Lower leg skin (tissue), 4 donors: ENCODE data around the gene GALNT2. TPM values are rescaled to one million over a fixed set of nuclear protein-coding genes. Genes with fewer than 3 reads are reported as not detected.

ENCODE experiments used
- DNase-seq, 2 donors: peaks; one replicate each; pipeline ENCODE4 v3.0.0-alpha.2; 2019; ENCODE audit warnings: low spot score in 2 of 2
- H3K4me3 ChIP-seq: fragments of 200-600 bp; sonication (generic); 2 replicates; pipeline ENCODE4 v1.5.1; 2017; ENCODE audit warnings: mild to moderate bottlenecking, low read depth; ENCODE audit not compliant: poor library complexity, severe bottlenecking
- POLR2A ChIP-seq, 2 donors: fragments of 450-650 bp; IDR thresholded peaks; one replicate each; pipeline ENCODE4 v1.6.1; 2016 to 2017; ENCODE audit warnings: antibody characterized with exemption in 2 of 2, mild to moderate bottlenecking in 1 of 2, moderate library complexity in 1 of 2
- WGBS, 2 donors: methylation state at CpG; one replicate each; pipeline ENCODE4 v1.1.5; 2018; 5-methylcytosine and 5-hydroxymethylcytosine counted together
- intact Hi-C: fragments of 100-400 bp; cut with DNase I; formaldehyde crosslinking; loops from one replicate; pipeline ENCODE4 v1.15.0; 2023; ENCODE audit warnings: low total_unique reads
- total RNA-seq, 4 donors: library from RNA; depleted of rRNA; stranded (reverse); fragments of >200 nt; gene quantifications; one replicate each; pipeline ENCODE4 v1.1.0, GENCODE V29; 2016
- TF ChIP-seq, protein P1 (sequence below), 3 donors: fragments of 450-650 bp; IDR thresholded peaks; one replicate each; pipeline ENCODE4 v1.5.1; 2016; ENCODE audit warnings: antibody characterized with exemption in 3 of 3, mild to moderate bottlenecking in 3 of 3, moderate library complexity in 2 of 3

Gene GALNT2
- total RNA-seq, 4 donors from 2014 or later, result 11.0 to 31.0 (median 20.2) TPM

DNA sequence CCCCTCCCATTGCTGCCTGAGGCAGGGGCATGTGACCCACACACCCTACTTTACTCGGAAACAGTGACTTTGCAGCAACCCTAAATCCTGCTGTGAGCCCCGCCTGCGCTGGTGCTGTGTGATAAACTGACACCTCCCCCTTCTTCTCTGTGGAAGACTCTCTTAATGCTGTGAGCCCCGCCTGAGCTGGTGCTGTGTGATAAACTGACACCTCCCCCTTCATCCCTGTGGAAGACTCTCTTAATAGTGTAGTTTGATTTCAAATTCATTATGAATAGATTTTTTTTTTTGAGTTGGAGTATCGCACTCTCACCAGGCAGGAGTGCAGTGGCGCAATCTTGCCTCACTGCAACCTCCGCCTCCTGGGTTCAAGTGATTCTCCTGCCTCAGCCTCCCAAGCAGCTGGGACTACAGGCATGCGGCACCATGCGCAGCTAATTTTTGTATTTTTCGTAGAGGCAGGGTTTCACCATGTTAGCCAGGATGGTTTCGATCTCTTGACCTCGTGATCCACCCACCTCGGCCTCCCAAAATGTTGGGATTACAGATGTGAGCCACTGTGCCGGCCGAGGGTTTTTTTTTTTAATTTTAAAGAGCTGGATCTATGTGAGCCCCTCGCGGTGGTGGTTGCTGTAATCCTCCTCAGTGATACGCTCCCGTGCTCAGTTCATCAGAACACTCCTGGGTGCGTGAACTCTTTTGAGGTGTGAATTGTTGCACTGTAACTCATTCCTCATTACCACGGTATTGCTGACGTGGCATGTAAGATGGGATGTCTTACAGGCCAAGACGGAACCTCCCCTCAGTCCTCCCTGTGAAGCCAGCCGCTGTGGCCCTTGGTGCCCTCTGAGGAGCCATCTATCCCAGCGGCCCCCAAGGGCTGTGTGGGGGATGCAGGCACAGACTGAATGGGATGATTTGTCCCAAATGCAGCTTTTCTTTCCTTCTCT, 60.3 kb downstream of the GALNT2 start:
- TF ChIP-seq, protein P1, sequence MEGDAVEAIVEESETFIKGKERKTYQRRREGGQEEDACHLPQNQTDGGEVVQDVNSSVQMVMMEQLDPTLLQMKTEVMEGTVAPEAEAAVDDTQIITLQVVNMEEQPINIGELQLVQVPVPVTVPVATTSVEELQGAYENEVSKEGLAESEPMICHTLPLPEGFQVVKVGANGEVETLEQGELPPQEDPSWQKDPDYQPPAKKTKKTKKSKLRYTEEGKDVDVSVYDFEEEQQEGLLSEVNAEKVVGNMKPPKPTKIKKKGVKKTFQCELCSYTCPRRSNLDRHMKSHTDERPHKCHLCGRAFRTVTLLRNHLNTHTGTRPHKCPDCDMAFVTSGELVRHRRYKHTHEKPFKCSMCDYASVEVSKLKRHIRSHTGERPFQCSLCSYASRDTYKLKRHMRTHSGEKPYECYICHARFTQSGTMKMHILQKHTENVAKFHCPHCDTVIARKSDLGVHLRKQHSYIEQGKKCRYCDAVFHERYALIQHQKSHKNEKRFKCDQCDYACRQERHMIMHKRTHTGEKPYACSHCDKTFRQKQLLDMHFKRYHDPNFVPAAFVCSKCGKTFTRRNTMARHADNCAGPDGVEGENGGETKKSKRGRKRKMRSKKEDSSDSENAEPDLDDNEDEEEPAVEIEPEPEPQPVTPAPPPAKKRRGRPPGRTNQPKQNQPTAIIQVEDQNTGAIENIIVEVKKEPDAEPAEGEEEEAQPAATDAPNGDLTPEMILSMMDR (IDR thresholded peaks at IDR 0.05), result no peak
- no peak for TF ChIP-seq POLR2A (IDR thresholded peaks at IDR 0.05)
- no peak overlapping the region for H3K4me3 ChIP-seq
- intact Hi-C loops, result no loop called here
- WGBS, 2 donors, result 88% methylated on average over 25 of the region's 25 CpGs
- DNase-seq, result no peak

DNA sequence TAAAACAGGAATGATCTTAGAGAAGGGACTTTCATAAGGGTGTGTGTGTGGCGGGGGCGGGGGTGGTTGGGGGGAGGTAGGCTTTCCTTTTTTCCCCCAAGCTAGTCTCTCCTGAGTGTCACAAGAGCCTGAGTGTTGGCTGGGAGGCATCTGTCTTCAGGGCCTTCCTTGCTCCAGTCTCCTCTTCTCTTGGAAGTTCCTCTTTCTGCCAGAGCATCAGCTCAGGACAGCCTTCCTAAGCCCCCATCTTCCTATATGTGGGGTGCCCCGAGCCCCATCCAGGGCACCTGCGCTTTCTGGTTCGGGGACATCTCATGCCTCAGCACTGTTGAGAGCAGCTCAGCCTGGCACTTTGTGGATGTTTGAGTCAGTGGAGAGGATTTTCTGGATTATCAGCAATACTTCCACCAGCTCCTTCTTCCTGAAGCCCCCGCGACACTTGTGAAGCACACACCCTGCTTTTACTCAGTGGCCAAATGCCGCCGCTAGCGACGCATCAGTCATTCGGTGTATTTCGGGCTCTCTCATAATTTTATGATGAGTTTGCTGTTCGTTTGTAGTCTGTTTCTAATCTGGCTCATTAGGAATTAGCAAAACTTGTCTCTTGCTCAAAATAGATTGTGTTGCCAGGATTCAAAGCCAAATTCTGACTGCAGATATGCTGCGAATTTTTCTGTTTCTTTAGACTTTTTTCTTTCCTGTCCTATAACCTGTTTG, 61.7 kb downstream of the GALNT2 start:
- DNase-seq, result peak in 1 of 2 donors; percentile 75
- TF ChIP-seq, protein P1 (IDR thresholded peaks at IDR 0.05), result no peak
- TF ChIP-seq POLR2A (IDR thresholded peaks at IDR 0.05), result no peak
- intact Hi-C loops, result no loop called here
- 51 to 56% methylated on average over 14 to 15 of the region's 15 CpGs for WGBS, 2 donors
- H3K4me3 ChIP-seq, result no peak overlapping the region

DNA sequence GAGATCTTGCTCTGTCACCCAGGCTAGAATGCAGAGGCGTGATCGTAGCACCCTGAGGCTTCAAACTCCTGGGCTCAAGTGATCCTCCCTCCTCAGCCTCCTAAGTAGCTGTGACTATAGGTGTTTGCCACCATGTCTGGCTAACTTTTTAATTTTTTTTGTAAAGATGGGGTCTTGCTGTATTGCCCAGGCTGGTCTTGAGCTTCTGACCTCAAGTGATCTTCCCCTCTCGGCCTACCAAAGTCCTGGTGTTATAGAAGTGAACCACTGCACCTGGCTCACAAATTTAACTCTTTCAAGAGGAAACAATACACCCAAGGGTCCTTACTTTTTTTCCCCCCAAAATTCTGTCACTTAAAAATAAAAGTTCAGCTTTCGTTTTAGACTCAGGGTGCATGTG, 62.3 kb downstream of the GALNT2 start:
- TF ChIP-seq, protein P1 (IDR thresholded peaks at IDR 0.05), result no peak
- no peak for TF ChIP-seq POLR2A (IDR thresholded peaks at IDR 0.05)
- no peak overlapping the region for H3K4me3 ChIP-seq
- no peak for DNase-seq
- intact Hi-C loops, result no loop called here
- WGBS, 2 donors, result 91 to 93% methylated on average over 4 of the region's 4 CpGs

DNA sequence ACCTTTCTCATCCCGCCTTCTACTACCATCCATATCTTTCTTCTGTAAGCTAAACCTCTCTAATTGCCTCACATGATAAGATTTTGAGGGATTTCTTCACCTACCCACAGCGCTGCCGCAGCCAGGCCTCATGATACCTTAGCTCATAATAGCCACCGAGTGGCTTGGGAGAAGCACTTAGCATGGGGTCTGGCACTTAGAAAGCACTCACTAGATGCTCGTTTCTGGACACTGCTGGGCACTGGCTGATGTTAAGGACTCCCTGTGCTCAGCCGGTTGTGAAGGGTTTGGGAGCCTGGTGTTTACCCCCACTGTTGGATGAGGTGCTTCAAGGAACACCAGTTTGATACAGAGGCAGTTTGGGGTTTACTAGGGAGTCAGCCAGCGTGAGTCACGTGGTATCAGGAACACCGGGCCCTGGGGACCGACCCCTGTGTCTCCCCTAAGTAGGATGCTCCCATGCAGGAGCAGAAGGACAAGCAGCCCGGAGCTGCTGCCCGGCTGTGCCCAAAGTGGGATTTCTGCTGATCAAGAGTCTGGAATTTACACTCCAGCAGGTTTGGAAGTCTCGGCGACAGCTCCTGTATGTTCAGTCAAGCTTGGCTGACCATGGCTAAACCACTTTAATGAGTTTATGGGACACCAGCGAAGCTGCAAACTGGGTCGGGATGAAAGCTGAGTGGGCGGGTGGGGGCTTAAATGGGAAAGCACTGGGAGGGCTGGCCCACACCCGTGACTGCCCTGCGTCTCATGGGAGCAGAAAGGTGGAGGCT, 63.3 kb downstream of the GALNT2 start:
- WGBS, 2 donors, result 94 to 96% methylated on average over 19 of the region's 19 CpGs
- intact Hi-C loops, result no loop called here
- no peak overlapping the region for H3K4me3 ChIP-seq
- DNase-seq, result no peak
- TF ChIP-seq, protein P1 (IDR thresholded peaks at IDR 0.05), result no peak

DNA sequence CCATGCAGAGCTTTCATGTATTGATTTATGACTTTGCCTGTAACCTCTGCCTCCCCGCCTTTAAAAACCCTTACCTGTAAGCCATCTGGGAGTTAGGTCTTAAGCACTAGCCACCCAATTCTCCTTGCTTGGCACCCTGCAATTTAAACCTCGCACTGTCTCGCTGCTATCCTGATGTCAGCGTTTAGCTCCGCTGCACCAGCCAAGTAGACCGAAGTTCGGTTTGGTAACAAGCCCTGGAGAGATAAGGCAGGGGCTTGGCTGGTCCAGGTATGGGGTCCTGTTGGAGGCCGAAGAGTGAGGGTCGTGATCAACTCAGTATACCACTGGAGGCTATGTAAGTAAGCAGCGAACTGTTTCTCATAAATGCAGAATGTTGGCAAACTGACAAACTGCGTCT, 64.4 kb downstream of the GALNT2 start:
- peak in 1 of 2 donors; percentile 56 for DNase-seq
- no peak overlapping the region for H3K4me3 ChIP-seq
- WGBS, 2 donors, result 92 to 96% methylated on average over 11 of the region's 11 CpGs
- intact Hi-C loops, result no loop called here
- TF ChIP-seq POLR2A (IDR thresholded peaks at IDR 0.05), result no peak
- TF ChIP-seq, protein P1 (IDR thresholded peaks at IDR 0.05), result no peak
